ENCODE data around the gene ZSCAN22. TPM values are rescaled to one million over a fixed set of nuclear protein-coding genes. Genes with fewer than 3 reads are reported as not detected.

ZSCAN22 gene
- total and polyA plus RNA-seq, 2 of the 13 experiments (the other 11 are each of a cell fraction or from before 2014, with no cell fraction given): 2.5 to 3.5 TPM

DNA sequence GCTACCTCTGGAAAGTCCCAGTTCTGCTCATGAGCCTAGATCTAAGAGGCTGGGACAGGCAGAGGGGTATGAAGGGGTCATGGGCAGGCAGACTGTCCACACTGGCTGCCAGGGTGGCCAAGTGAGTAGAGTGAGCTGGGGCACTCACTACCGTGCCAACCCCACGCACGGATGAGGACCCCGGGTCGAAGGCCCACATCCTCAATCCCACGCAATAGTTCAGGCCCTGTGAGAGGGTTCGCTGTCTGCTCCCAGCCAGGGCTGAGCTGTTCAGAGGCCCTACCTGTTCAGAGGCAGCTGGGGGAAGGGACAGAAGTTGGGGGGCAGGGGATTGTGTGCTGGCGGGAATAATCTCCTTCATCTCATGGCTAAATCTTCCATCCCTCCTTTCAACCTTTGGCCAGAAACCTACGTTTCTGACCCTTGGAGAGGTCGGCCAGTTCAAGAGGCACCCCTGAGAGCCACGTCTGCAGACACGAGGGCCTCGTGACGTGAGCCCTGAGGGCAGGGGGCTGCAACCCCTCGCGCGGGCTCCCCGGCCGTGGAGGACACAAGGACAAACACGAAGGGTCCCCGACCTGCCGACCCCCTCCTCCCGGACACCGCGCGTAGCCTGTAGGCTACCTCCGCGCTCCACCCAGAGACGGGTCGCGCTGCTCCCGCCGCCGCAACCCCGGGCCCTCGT is 59.2 kb downstream of the ZSCAN22 start (continued):
- TF ChIP-seq, protein P1, sequence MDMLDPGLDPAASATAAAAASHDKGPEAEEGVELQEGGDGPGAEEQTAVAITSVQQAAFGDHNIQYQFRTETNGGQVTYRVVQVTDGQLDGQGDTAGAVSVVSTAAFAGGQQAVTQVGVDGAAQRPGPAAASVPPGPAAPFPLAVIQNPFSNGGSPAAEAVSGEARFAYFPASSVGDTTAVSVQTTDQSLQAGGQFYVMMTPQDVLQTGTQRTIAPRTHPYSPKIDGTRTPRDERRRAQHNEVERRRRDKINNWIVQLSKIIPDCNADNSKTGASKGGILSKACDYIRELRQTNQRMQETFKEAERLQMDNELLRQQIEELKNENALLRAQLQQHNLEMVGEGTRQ (IDR thresholded peaks at IDR 0.05; ENCODE audit: low read depth, low read length): no peak
- TF ChIP-seq, protein P1 (CRISPR knock-in tag; IDR thresholded peaks at IDR 0.05; ENCODE audit: borderline replicate concordance): no peak
- TF ChIP-seq ZNF614 (CRISPR knock-in tag; IDR thresholded peaks at IDR 0.05; ENCODE audit: borderline replicate concordance) (no peak), EZH2 (conservative IDR thresholded peaks at IDR 0.05; ENCODE audit: low read depth, low read length) (no peak), HCFC1 (IDR thresholded peaks at IDR 0.05; ENCODE audit: low read depth, low read length) (no peak), ARNTL (CRISPR knock-in tag; IDR thresholded peaks at IDR 0.05) (peak; percentile 25; the same call in 1 of the 2 replicates), ZNF607 (CRISPR knock-in tag; IDR thresholded peaks at IDR 0.05; ENCODE audit: borderline replicate concordance) (no peak; the same call in 1 of the 2 replicates), DR1 (CRISPR knock-in tag; IDR thresholded peaks at IDR 0.05) (no peak), ELF3 (CRISPR knock-in tag; IDR thresholded peaks at IDR 0.05) (no peak), ZBTB7B (CRISPR knock-in tag; IDR thresholded peaks at IDR 0.05) (no peak), ZNF343 (CRISPR knock-in tag; IDR thresholded peaks at IDR 0.05) (no peak; the same call in 1 of the 2 replicates), ZNF496 (CRISPR knock-in tag; IDR thresholded peaks at IDR 0.05; ENCODE audit: insufficient replicate concordance) (no peak), SPEN (CRISPR knock-in tag; IDR thresholded peaks at IDR 0.05; ENCODE audit: low read depth) (no peak), ZBTB1 (CRISPR knock-in tag; IDR thresholded peaks at IDR 0.05; ENCODE audit: borderline replicate concordance) (no peak), GZF1 (CRISPR knock-in tag; IDR thresholded peaks at IDR 0.05) (no peak), ISX (CRISPR knock-in tag; conservative IDR thresholded peaks at IDR 0.05) (no peak), ZNF30 (CRISPR knock-in tag; IDR thresholded peaks at IDR 0.05) (no peak)
- TF ChIP-seq, protein P2, sequence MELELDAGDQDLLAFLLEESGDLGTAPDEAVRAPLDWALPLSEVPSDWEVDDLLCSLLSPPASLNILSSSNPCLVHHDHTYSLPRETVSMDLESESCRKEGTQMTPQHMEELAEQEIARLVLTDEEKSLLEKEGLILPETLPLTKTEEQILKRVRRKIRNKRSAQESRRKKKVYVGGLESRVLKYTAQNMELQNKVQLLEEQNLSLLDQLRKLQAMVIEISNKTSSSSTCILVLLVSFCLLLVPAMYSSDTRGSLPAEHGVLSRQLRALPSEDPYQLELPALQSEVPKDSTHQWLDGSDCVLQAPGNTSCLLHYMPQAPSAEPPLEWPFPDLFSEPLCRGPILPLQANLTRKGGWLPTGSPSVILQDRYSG (CRISPR knock-in tag; IDR thresholded peaks at IDR 0.05): no peak
- TF ChIP-seq, protein P3, sequence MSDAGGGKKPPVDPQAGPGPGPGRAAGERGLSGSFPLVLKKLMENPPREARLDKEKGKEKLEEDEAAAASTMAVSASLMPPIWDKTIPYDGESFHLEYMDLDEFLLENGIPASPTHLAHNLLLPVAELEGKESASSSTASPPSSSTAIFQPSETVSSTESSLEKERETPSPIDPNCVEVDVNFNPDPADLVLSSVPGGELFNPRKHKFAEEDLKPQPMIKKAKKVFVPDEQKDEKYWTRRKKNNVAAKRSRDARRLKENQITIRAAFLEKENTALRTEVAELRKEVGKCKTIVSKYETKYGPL (CRISPR knock-in tag; IDR thresholded peaks at IDR 0.05): no peak
- TF ChIP-seq, protein P4, sequence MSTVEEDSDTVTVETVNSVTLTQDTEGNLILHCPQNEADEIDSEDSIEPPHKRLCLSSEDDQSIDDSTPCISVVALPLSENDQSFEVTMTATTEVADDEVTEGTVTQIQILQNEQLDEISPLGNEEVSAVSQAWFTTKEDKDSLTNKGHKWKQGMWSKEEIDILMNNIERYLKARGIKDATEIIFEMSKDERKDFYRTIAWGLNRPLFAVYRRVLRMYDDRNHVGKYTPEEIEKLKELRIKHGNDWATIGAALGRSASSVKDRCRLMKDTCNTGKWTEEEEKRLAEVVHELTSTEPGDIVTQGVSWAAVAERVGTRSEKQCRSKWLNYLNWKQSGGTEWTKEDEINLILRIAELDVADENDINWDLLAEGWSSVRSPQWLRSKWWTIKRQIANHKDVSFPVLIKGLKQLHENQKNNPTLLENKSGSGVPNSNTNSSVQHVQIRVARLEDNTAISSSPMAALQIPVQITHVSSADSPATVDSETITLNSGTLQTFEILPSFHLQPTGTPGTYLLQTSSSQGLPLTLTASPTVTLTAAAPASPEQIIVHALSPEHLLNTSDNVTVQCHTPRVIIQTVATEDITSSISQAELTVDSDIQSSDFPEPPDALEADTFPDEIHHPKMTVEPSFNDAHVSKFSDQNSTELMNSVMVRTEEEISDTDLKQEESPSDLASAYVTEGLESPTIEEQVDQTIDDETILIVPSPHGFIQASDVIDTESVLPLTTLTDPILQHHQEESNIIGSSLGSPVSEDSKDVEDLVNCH (CRISPR knock-in tag; IDR thresholded peaks at IDR 0.05): 0 out of 2 replicates have a peak, but pooled peaks have one; percentile 48
- TF ChIP-seq, protein P5, sequence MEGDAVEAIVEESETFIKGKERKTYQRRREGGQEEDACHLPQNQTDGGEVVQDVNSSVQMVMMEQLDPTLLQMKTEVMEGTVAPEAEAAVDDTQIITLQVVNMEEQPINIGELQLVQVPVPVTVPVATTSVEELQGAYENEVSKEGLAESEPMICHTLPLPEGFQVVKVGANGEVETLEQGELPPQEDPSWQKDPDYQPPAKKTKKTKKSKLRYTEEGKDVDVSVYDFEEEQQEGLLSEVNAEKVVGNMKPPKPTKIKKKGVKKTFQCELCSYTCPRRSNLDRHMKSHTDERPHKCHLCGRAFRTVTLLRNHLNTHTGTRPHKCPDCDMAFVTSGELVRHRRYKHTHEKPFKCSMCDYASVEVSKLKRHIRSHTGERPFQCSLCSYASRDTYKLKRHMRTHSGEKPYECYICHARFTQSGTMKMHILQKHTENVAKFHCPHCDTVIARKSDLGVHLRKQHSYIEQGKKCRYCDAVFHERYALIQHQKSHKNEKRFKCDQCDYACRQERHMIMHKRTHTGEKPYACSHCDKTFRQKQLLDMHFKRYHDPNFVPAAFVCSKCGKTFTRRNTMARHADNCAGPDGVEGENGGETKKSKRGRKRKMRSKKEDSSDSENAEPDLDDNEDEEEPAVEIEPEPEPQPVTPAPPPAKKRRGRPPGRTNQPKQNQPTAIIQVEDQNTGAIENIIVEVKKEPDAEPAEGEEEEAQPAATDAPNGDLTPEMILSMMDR (CRISPR knock-in tag; IDR thresholded peaks at IDR 0.05): no peak
- TF ChIP-seq, protein P6, sequence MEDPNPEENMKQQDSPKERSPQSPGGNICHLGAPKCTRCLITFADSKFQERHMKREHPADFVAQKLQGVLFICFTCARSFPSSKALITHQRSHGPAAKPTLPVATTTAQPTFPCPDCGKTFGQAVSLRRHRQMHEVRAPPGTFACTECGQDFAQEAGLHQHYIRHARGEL (CRISPR knock-in tag; IDR thresholded peaks at IDR 0.05): 0 out of 2 replicates have a peak, but pooled peaks have one; percentile 24
